ENCODE data around the gene SPAG16.

Gene SPAG16

GRCh38 chr2:214130114-214130513 lies 845.9 kb downstream of the SPAG16 start:
- TF ChIP-seq CTCF (IDR thresholded peaks at IDR 0.05; ENCODE audit: low read depth, low read length, missing control alignments): no peak
- DNase-seq (ENCODE audit: low read depth): no peak
- no peak overlapping the region for H3K4me3 ChIP-seq (ENCODE audit: low read depth, low read length)

GRCh38 chr2:214135966-214136365 lies 851.7 kb downstream of the SPAG16 start:
- no peak for TF ChIP-seq CTCF (IDR thresholded peaks at IDR 0.05; ENCODE audit: low read depth, low read length, missing control alignments)
- no peak overlapping the region for H3K4me3 ChIP-seq (ENCODE audit: low read depth, low read length)
- DNase-seq (ENCODE audit: low read depth): no peak

- H3K4me3 ChIP-seq (ENCODE audit: low read depth, low read length): no peak overlapping the region
- no peak for DNase-seq (ENCODE audit: low read depth)
- no peak for TF ChIP-seq CTCF (IDR thresholded peaks at IDR 0.05; ENCODE audit: low read depth, low read length, missing control alignments)
These were observed 854.5 kb downstream of the SPAG16 start for GRCh38 chr2:214138779-214139178.

- no peak overlapping the region for H3K4me3 ChIP-seq (ENCODE audit: low read depth, low read length)
- no peak for TF ChIP-seq CTCF (IDR thresholded peaks at IDR 0.05; ENCODE audit: low read depth, low read length, missing control alignments)
- no peak for DNase-seq (ENCODE audit: low read depth)
These were observed 855.5 kb downstream of the SPAG16 start for GRCh38 chr2:214139630-214140284.

- no peak for DNase-seq (ENCODE audit: low read depth)
- no peak overlapping the region for H3K4me3 ChIP-seq (ENCODE audit: low read depth, low read length)
- no peak for TF ChIP-seq CTCF (IDR thresholded peaks at IDR 0.05; ENCODE audit: low read depth, low read length, missing control alignments)
These were observed 872.7 kb downstream of the SPAG16 start for GRCh38 chr2:214156971-214157370.

- TF ChIP-seq CTCF (IDR thresholded peaks at IDR 0.05; ENCODE audit: low read depth, low read length, missing control alignments): no peak
- no peak for DNase-seq (ENCODE audit: low read depth)
These were observed 874.6 kb downstream of the SPAG16 start for GRCh38 chr2:214158851-214159250.

GRCh38 chr2:214169281-214169680 lies 885.0 kb downstream of the SPAG16 start:
- no peak for DNase-seq (ENCODE audit: low read depth)
- TF ChIP-seq CTCF (IDR thresholded peaks at IDR 0.05; ENCODE audit: low read depth, low read length, missing control alignments): no peak
- H3K4me3 ChIP-seq (ENCODE audit: low read depth, low read length): no peak overlapping the region

More at GRCh38 chr2:214158851-214159250, 874.6 kb downstream of the SPAG16 start:
- H3K4me3 ChIP-seq (ENCODE audit: low read depth, low read length): no peak overlapping the region
